ENCODE data around the gene TSBP1. TPM values are rescaled to one million over a fixed set of nuclear protein-coding genes. Genes with fewer than 3 reads are reported as not detected.

Gene TSBP1
- total and polyA plus RNA-seq, 9 of the 15 experiments (the other 6 are each of a cell fraction or from before 2014, with no cell fraction given), result not detected

DNA sequence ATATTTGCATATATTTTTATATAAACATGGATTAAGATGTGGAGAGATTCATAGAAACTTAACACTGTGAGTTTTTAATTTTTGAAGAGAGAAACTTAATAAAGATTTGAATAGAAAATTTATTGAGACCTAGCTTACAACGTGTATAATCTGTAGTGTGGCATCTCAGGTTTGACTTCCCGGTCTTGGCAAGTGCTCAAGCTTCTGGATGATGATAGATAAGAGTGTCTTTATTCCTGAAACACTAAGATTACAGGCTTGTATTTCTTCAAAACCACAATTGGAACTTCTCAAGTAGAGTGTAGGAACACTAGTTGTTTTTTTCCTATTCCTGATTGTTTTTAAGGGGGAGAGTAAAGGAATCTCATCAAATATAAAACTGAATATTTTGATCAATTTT lies 83.3 kb downstream of the TSBP1 start:
- DNase-seq (ENCODE audit: extremely low read depth in 1 of 4, low spot score in 3 of 4) (peak in 3 of 4 experiments; percentile 26 to 74 (median 62)), FAIRE-seq (peak; percentile 70), ATAC-seq (peak; percentile 70)
- CTCF ChIA-PET (ENCODE audit: low intra/inter-chr PET ratio), result no interaction called here
- in situ Hi-C loops (cut with MboI), result no loop called here
- Histone ChIP-seq H3K4me1 (replicated peaks in 1 of 2; ENCODE audit: control insufficient read depth in 2 of 2, insufficient read depth in 2 of 2, low read length in 2 of 2) (peaks cover 0 to 5% of the 10 kb centered on the region in 2 experiments; a peak in 2 of 5 replicates), H2AFZ (ENCODE audit: low read depth, low read length) (no peak overlapping the region), H3K36me3 (ENCODE audit: control insufficient read depth, insufficient read depth, low read length) (no peaks in the 10 kb centered on the region), H3K9me3 (replicated peaks; ENCODE audit: control insufficient read depth, insufficient read depth, low read depth, low read length) (no peaks in the 10 kb centered on the region), H3K27ac (ENCODE audit: extremely low read depth, low read depth, low read length) (no peak overlapping the region), H3K4me2 (ENCODE audit: insufficient read depth, low read length) (no peak overlapping the region), H3K4me3 (no peak overlapping the region), H3K79me2 (ENCODE audit: control insufficient read depth, insufficient read depth, low read length) (no peaks in the 10 kb centered on the region), H4K20me1 (replicated peaks; ENCODE audit: control insufficient read depth, insufficient read depth, low read length) (no peaks in the 10 kb centered on the region), H3K9me1 (ENCODE audit: control insufficient read depth, insufficient read depth, low read length) (no peaks in the 10 kb centered on the region), H3K27me3 (ENCODE audit: control insufficient read depth in 2 of 2, insufficient read depth in 2 of 2, low read length in 2 of 2) (no peaks in the 10 kb centered on the region; a peak in 2 of 5 replicates), H3K9ac (ENCODE audit: insufficient read depth in 1 of 2, low read depth in 2 of 2, low read length in 2 of 2) (no peak overlapping the region)
- WGBS (ENCODE audit: insufficient coverage, low coverage, missing lambda C conversion rate), result 0% methylated on average over 2 of the region's 2 CpGs
- POLR2A ChIA-PET, result interaction anchor here (0.6 to 1.2 kb wide), 5 partner anchors 8 to 565 kb away, joined by 3 to 4 read pairs (median 3); partner anchors contain the start of genes PSMB9 and TAP1
- intact Hi-C loops (cut with micrococcal nuclease), result no loop called here
- no TSS peak for BruUV-seq (replicated peaks)
- TF ChIP-seq FOXJ2 (tag; IDR thresholded peaks at IDR 0.05) (peak; percentile 72), POLR2AphosphoS5 (IDR thresholded peaks at IDR 0.05; ENCODE audit: control insufficient read depth, insufficient read depth, low read depth, low read length) (peak; percentile 64), TCF3 (CRISPR knock-in tag; IDR thresholded peaks at IDR 0.05) (peak; percentile 85), ZNF197 (CRISPR knock-in tag; IDR thresholded peaks at IDR 0.05; ENCODE audit: low read depth) (no peak), KLF16 (IDR thresholded peaks at IDR 0.05) (peak; percentile 84), PML (IDR thresholded peaks at IDR 0.05; ENCODE audit: low read length) (peak; percentile 90), ATF7 (IDR thresholded peaks at IDR 0.05) (peak; percentile 21; the same call in 1 of the 2 replicates), EP300 (IDR thresholded peaks at IDR 0.05; ENCODE audit: low read length) (peak; percentile 77), HEY1 (CRISPR knock-in tag; IDR thresholded peaks at IDR 0.05; ENCODE audit: borderline replicate concordance) (0 out of 2 replicates have a peak, but pooled peaks have one; percentile 58), ELF4 (CRISPR knock-in tag; IDR thresholded peaks at IDR 0.05) (no peak), TCF7L2 (IDR thresholded peaks at IDR 0.05; ENCODE audit: low read depth, low read length) (no peak)
- TF ChIP-seq, protein P1, sequence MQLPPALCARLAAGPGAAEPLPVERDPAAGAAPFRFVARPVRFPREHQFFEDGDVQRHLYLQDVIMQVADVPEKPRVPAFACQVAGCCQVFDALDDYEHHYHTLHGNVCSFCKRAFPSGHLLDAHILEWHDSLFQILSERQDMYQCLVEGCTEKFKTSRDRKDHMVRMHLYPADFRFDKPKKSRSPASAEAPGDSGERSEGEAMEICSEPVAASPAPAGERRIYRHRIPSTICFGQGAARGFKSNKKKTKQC (CRISPR knock-in tag; IDR thresholded peaks at IDR 0.05), result no peak
- TF ChIP-seq, protein P2, sequence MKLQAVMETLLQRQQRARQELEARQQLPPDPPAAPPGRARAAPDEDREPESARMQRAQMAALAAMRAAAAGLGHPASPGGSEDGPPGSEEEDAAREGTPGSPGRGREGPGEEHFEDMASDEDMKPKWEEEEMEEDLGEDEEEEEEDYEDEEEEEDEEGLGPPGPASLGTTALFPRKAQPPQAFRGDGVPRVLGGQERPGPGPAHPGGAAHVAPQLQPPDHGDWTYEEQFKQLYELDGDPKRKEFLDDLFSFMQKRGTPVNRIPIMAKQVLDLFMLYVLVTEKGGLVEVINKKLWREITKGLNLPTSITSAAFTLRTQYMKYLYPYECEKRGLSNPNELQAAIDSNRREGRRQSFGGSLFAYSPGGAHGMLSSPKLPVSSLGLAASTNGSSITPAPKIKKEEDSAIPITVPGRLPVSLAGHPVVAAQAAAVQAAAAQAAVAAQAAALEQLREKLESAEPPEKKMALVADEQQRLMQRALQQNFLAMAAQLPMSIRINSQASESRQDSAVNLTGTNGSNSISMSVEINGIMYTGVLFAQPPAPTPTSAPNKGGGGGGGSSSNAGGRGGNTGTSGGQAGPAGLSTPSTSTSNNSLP (IDR thresholded peaks at IDR 0.05; ENCODE audit: borderline replicate concordance, low read depth, low read length), result 0 out of 2 replicates have a peak, but pooled peaks have one; percentile 51
- TF ChIP-seq, protein P3, sequence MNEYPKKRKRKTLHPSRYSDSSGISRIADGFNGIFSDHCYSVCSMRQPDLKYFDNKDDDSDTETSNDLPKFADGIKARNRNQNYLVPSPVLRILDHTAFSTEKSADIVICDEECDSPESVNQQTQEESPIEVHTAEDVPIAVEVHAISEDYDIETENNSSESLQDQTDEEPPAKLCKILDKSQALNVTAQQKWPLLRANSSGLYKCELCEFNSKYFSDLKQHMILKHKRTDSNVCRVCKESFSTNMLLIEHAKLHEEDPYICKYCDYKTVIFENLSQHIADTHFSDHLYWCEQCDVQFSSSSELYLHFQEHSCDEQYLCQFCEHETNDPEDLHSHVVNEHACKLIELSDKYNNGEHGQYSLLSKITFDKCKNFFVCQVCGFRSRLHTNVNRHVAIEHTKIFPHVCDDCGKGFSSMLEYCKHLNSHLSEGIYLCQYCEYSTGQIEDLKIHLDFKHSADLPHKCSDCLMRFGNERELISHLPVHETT (CRISPR knock-in tag; conservative IDR thresholded peaks at IDR 0.05 in 1 of 2, IDR thresholded peaks at IDR 0.05 in 1 of 2), result peak in 1 of 2 experiments; percentile 53; a peak in 1 of 4 replicates
- TF ChIP-seq, protein P4, sequence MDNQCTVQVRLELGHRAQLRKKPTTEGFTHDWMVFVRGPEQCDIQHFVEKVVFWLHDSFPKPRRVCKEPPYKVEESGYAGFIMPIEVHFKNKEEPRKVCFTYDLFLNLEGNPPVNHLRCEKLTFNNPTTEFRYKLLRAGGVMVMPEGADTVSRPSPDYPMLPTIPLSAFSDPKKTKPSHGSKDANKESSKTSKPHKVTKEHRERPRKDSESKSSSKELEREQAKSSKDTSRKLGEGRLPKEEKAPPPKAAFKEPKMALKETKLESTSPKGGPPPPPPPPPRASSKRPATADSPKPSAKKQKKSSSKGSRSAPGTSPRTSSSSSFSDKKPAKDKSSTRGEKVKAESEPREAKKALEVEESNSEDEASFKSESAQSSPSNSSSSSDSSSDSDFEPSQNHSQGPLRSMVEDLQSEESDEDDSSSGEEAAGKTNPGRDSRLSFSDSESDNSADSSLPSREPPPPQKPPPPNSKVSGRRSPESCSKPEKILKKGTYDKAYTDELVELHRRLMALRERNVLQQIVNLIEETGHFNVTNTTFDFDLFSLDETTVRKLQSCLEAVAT (IDR thresholded peaks at IDR 0.05), result peak in 1 of 2 experiments; percentile 77; a peak in 2 of 4 replicates

Measured in K562 (cell line).